WTC11 (cell line): ENCODE measurements around the gene AQP7. TPM values are rescaled to one million over a fixed set of nuclear protein-coding genes. Genes with fewer than 3 reads are reported as not detected.

Experiments used
- ATAC-seq: fragments of 200-7000 bp; cut with Tn5 transposase; 2 replicates; pipeline ENCODE4 v1.10.0; 2021; ENCODE audit warnings: mild to moderate bottlenecking, moderate library complexity
- CTCF ChIA-PET: fragments of 300-600 bp; sonication (Branson Sonifier 250); formaldehyde crosslinking; loops from one replicate; lab custom pipeline; 2021; ENCODE audit warnings: antibody characterized with exemption; lab: Charles Lee
- POLR2A ChIA-PET: fragments of 350-600 bp; sonication (Branson Sonifier 250); formaldehyde crosslinking; loops from one replicate; lab custom pipeline; 2021; ENCODE audit warnings: antibody characterized with exemption; lab: Charles Lee
- DNase-seq: peaks from one replicate; pipeline ENCODE4 v3.0.0; 2021; ENCODE audit warnings: low spot score
- H3K27ac Mint-ChIP-seq: 2 replicates; pipeline ENCODE4 v1.8.0; 2021; ENCODE audit warnings: mixed read lengths
- H3K27me3 Mint-ChIP-seq: 2 replicates; pipeline ENCODE4 v1.8.0; 2021; ENCODE audit warnings: low read depth, mild to moderate bottlenecking, moderate library complexity, mixed read lengths
- H3K36me3 Mint-ChIP-seq: 2 replicates; pipeline ENCODE4 v1.8.0; 2021; ENCODE audit warnings: mixed read lengths
- H3K4me1 Mint-ChIP-seq: 2 replicates; pipeline ENCODE4 v1.8.0; 2022; ENCODE audit warnings: mixed read lengths
- H3K4me3 Mint-ChIP-seq: 2 replicates; pipeline ENCODE4 v1.8.0; 2021; ENCODE audit warnings: mild to moderate bottlenecking, moderate library complexity, mixed read lengths
- H3K9me3 Mint-ChIP-seq: 2 replicates; pipeline ENCODE4 v1.8.0; 2021; ENCODE audit warnings: mixed read lengths
- ETV6 ChIP-seq: sonication (generic); formaldehyde crosslinking; IDR thresholded peaks from 2 replicates; pipeline ENCODE4 v1.8.1; 2022; ENCODE audit warnings: mild to moderate bottlenecking, missing genetic modification reagents
- FOXK1 ChIP-seq: sonication (generic); formaldehyde crosslinking; IDR thresholded peaks from 2 replicates; pipeline ENCODE4 v1.8.0; 2022; ENCODE audit warnings: mild to moderate bottlenecking, moderate library complexity, missing genetic modification reagents
- GABPB1 ChIP-seq: sonication (generic); formaldehyde crosslinking; IDR thresholded peaks from 2 replicates; pipeline ENCODE4 v1.8.1; 2023; ENCODE audit warnings: mild to moderate bottlenecking, missing genetic modification reagents
- JAZF1 ChIP-seq: fragments of 250-450 bp; sonication (Bioruptor Pico); IDR thresholded peaks from 2 replicates; pipeline ENCODE4 v1.9.0; 2021; ENCODE audit warnings: moderate library complexity, mild to moderate bottlenecking, inconsistent platforms
- KAT7 ChIP-seq: sonication (generic); formaldehyde crosslinking; IDR thresholded peaks from 2 replicates; pipeline ENCODE4 v1.8.1; 2023; ENCODE audit warnings: missing genetic modification reagents, mild to moderate bottlenecking, borderline replicate concordance
- ZNF671 ChIP-seq: fragments of 250-450 bp; sonication (Bioruptor Pico); IDR thresholded peaks from 2 replicates; pipeline ENCODE4 v1.8.0; 2021; ENCODE audit warnings: mild to moderate bottlenecking
- total RNA-seq: library from RNA; stranded (reverse); gene quantifications from 3 replicates; pipeline ENCODE4 v1.2.3, GENCODE V29; 2021
- TF ChIP-seq, protein P1 (sequence below): sonication (generic); formaldehyde crosslinking; IDR thresholded peaks from 2 replicates; pipeline ENCODE4 v1.8.0; 2022; ENCODE audit warnings: mild to moderate bottlenecking, missing genetic modification reagents
- TF ChIP-seq, protein P2 (sequence below): fragments of 250-450 bp; sonication (Bioruptor Pico); IDR thresholded peaks from 2 replicates; pipeline ENCODE4 v2.1.2; 2022; ENCODE audit warnings: mild to moderate bottlenecking, moderate library complexity
- TF ChIP-seq, protein P3 (sequence below): fragments of 250-450 bp; sonication (Bioruptor Pico); IDR thresholded peaks from 2 replicates; pipeline ENCODE4 v1.9.0; 2021; ENCODE audit warnings: mild to moderate bottlenecking
- TF ChIP-seq, protein P4 (sequence below): fragments of 250-450 bp; sonication (Bioruptor Pico); conservative IDR thresholded peaks from 2 replicates; pipeline ENCODE4 v1.9.0; 2021; ENCODE audit warnings: mild to moderate bottlenecking
- TF ChIP-seq, protein P5 (sequence below): fragments of 250-450 bp; sonication (Bioruptor Pico); IDR thresholded peaks from 2 replicates; pipeline ENCODE4 v1.9.0; 2021; ENCODE audit warnings: mild to moderate bottlenecking, borderline replicate concordance

AQP7 gene
- total RNA-seq, 1 experiment from 2014 or later: 0.17 TPM

DNA sequence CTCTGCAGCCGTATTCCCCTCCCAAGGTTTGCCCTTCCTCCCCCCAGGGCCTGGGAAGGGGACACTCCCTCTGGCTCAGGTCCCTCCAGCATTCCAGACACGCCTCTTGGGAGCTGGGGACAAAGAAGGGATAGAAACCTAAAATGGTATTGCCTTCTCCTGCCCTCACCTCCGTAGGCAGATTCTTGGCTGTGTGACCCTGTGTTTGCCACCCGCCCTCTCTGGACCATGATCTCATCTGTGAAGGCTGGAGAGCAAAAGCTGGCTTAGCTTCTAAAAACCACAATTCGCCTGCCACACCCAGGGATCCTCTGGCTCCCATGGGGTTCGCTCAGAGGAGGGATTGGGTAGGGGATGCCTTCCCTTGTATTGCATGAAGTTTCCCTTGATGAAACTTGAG lies 37.4 kb upstream of the AQP7 start:
- Mint-ChIP-seq H3K36me3 (no peaks in the 10 kb centered on the region), H3K9me3 (no peaks in the 10 kb centered on the region), H3K27ac (no peak overlapping the region), H3K4me3 (no peak overlapping the region), H3K4me1 (peaks cover 25% of the 10 kb centered on the region), H3K27me3 (no peaks in the 10 kb centered on the region)
- ChIA-PET POLR2A (no interaction called here), CTCF (interaction anchor here (1.1 to 8.5 kb wide), 6 partner anchors 8 to 64 kb away, joined by 3 to 69 read pairs (median 8); partner anchors contain the start of gene AQP3)
- TF ChIP-seq, protein P1, sequence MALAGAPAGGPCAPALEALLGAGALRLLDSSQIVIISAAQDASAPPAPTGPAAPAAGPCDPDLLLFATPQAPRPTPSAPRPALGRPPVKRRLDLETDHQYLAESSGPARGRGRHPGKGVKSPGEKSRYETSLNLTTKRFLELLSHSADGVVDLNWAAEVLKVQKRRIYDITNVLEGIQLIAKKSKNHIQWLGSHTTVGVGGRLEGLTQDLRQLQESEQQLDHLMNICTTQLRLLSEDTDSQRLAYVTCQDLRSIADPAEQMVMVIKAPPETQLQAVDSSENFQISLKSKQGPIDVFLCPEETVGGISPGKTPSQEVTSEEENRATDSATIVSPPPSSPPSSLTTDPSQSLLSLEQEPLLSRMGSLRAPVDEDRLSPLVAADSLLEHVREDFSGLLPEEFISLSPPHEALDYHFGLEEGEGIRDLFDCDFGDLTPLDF: no peak
- TF ChIP-seq, protein P2, sequence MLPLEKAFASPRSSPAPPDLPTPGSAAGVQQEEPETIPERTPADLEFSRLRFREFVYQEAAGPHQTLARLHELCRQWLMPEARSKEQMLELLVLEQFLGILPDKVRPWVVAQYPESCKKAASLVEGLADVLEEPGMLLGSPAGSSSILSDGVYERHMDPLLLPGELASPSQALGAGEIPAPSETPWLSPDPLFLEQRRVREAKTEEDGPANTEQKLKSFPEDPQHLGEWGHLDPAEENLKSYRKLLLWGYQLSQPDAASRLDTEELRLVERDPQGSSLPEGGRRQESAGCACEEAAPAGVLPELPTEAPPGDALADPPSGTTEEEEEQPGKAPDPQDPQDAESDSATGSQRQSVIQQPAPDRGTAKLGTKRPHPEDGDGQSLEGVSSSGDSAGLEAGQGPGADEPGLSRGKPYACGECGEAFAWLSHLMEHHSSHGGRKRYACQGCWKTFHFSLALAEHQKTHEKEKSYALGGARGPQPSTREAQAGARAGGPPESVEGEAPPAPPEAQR: no peak
- TF ChIP-seq ZNF671 (CRISPR knock-in tag) (no peak), JAZF1 (CRISPR knock-in tag) (no peak)
- ATAC-seq (peak; percentile 29), DNase-seq (no peak)

DNA sequence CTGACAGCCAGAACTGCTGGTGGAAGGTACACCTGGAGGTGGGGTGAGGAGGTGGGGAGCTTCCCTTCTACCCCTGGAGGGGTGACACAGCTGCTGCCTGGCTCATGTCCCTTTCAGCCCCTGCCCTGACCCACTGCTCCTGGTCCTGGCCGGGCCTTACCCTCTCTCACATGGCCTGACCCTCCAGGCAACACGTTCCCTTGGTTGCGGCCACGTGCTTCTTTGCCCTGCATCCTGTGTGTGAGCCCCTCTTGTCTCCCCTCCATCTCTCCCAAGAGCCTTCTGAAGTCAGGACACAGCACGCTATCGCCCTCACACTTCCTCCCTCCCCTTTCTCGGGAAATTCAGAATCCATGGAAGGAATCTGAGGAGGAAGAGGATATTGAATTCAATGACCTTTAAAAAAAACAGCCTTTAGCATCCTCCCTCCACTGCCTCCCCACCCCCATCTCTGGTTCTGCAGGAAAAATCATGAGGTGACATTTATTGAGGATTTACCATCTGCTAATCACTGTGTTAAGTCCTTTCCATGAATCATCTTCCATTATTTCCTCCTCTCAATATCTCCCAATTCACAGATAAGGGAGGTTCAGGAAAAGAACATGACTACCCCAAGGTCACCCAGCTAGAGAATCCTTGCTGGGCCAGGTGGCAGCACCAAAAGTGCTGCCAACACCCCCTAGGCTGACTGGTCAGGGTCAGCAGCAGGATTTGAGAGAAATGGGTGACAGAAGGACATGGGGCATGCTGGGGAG lies 36.7 kb upstream of the AQP7 start:
- CTCF ChIA-PET: interaction anchor here (1.1 to 8.5 kb wide), 7 partner anchors 8 to 64 kb away, joined by 3 to 69 read pairs (median 9); partner anchors contain the start of gene AQP3
- Mint-ChIP-seq H3K27me3 (no peaks in the 10 kb centered on the region), H3K27ac (no peak overlapping the region), H3K4me1 (peaks cover 25% of the 10 kb centered on the region), H3K36me3 (no peaks in the 10 kb centered on the region), H3K9me3 (no peaks in the 10 kb centered on the region), H3K4me3 (no peak overlapping the region)
- DNase-seq (no peak), ATAC-seq (no peak)
- POLR2A ChIA-PET: no interaction called here
- TF ChIP-seq, protein P3, sequence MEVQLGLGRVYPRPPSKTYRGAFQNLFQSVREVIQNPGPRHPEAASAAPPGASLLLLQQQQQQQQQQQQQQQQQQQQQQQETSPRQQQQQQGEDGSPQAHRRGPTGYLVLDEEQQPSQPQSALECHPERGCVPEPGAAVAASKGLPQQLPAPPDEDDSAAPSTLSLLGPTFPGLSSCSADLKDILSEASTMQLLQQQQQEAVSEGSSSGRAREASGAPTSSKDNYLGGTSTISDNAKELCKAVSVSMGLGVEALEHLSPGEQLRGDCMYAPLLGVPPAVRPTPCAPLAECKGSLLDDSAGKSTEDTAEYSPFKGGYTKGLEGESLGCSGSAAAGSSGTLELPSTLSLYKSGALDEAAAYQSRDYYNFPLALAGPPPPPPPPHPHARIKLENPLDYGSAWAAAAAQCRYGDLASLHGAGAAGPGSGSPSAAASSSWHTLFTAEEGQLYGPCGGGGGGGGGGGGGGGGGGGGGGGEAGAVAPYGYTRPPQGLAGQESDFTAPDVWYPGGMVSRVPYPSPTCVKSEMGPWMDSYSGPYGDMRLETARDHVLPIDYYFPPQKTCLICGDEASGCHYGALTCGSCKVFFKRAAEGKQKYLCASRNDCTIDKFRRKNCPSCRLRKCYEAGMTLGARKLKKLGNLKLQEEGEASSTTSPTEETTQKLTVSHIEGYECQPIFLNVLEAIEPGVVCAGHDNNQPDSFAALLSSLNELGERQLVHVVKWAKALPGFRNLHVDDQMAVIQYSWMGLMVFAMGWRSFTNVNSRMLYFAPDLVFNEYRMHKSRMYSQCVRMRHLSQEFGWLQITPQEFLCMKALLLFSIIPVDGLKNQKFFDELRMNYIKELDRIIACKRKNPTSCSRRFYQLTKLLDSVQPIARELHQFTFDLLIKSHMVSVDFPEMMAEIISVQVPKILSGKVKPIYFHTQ: no peak
- TF ChIP-seq KAT7 (CRISPR knock-in tag) (no peak), FOXK1 (CRISPR knock-in tag) (no peak), GABPB1 (no peak), ETV6 (CRISPR knock-in tag) (no peak)
- TF ChIP-seq, protein P4, sequence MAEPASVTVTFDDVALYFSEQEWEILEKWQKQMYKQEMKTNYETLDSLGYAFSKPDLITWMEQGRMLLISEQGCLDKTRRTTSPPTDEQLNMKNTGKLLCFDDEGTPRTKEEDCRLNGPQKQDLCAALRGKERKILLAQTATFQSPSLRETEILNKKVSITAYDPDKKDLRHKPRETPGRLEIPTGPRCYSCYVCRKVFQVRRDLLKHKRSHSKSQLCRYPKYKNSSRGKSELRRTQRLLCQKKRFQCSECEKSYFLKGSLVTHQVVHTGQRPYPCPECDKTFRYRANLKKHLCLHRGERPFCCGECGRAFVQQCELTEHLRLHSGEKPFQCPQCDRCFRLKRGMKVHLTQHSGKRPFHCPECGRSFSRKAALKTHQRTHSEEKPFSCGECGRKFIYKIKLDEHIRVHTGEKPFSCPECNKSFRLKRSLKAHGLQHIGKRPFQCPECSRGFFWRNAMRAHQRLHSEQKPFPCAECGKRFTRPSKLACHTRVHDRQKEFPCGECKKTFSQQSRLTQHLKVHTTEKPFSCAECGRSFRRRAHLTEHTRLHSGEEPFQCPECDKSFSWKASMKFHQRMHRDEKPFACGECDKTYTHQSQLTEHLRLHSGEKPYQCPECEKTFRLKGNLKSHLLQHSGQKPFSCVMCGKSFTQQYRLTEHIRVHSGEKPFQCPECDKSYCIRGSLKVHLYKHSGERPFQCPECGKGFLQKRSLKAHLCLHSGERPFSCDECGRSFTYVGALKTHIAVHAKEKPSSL (CRISPR knock-in tag): no peak
- TF ChIP-seq, protein P5, sequence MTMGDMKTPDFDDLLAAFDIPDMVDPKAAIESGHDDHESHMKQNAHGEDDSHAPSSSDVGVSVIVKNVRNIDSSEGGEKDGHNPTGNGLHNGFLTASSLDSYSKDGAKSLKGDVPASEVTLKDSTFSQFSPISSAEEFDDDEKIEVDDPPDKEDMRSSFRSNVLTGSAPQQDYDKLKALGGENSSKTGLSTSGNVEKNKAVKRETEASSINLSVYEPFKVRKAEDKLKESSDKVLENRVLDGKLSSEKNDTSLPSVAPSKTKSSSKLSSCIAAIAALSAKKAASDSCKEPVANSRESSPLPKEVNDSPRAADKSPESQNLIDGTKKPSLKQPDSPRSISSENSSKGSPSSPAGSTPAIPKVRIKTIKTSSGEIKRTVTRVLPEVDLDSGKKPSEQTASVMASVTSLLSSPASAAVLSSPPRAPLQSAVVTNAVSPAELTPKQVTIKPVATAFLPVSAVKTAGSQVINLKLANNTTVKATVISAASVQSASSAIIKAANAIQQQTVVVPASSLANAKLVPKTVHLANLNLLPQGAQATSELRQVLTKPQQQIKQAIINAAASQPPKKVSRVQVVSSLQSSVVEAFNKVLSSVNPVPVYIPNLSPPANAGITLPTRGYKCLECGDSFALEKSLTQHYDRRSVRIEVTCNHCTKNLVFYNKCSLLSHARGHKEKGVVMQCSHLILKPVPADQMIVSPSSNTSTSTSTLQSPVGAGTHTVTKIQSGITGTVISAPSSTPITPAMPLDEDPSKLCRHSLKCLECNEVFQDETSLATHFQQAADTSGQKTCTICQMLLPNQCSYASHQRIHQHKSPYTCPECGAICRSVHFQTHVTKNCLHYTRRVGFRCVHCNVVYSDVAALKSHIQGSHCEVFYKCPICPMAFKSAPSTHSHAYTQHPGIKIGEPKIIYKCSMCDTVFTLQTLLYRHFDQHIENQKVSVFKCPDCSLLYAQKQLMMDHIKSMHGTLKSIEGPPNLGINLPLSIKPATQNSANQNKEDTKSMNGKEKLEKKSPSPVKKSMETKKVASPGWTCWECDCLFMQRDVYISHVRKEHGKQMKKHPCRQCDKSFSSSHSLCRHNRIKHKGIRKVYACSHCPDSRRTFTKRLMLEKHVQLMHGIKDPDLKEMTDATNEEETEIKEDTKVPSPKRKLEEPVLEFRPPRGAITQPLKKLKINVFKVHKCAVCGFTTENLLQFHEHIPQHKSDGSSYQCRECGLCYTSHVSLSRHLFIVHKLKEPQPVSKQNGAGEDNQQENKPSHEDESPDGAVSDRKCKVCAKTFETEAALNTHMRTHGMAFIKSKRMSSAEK (CRISPR knock-in tag): no peak
